Measurements from ENCODE around the gene CASP2.

- no peak for TF ChIP-seq GATA3 (IDR thresholded peaks at IDR 0.05; ENCODE audit: low read depth, low read length)
- no peak for TF ChIP-seq GATA2 (IDR thresholded peaks at IDR 0.05; ENCODE audit: low read depth, low read length)
Measured at GRCh38 chr7:143346018-143346417, 57.9 kb downstream of the CASP2 start.
